NOMO-1 treated with DMSO at 0.1 percent for 48 hours (cell line): Measurements from ENCODE around the gene ORAI3.
A peak's percentile ranks its signal among the peaks of the same experiment; 100 is the strongest.

Source experiments
- DNase-seq: peaks from one replicate; lab custom pipeline; 2025; ENCODE audit not compliant: unreplicated experiment; lab: John Stamatoyannopoulos, UW

ORAI3 gene

DNA sequence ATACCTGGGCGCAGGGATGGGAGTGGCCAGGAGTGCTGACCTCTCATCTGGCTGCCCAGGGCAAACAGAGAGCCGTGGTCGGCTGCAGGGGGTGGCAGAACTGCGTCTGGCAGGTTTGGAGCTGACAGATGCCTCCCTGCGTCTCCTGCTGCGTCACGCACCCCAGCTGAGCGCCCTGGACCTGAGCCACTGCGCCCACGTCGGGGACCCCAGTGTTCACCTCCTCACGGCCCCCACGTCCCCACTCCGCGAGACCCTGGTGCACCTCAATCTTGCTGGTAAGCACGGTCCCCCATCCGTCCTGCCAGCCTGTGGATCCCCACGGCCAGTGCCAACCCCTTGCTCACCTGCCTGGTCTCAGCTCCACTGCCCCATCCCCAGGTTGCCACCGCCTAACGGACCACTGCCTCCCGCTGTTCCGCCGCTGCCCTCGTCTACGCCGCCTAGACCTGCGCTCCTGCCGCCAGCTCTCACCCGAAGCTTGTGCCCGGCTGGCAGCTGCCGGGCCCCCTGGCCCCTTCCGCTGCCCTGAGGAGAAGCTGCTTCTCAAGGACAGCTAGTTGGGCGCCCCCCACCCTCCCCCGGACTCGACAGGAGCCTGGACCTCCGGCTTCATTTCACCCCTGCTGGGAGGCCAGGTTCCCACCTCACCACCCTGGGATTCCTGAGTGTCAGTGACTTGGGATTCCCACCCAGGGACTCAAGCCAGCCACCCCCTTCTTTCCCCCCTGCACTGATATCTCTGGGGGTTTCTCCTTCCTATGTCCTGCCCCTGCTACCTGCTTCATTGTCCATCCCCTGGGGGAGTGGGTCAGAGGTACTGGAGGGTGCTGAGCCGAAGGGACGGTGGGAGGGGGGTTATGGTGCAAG is 2.0 kb upstream of the ORAI3 start:
- no peak for DNase-seq

DNA sequence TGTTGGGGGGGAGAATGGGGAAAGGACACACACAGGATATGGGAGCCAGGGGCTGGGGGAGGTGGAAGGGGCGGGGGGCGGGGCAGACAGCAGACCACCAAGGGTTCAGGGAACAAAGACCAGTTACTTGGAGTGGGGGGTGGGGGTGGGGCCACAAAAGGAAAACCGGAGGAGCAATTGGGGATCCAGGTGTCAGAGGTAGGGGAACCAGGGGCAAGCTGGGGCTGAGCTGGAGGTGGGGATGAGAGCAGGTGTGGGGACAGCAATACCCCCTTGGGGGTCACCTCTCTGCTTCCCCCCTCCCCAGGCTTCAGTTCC is 1.4 kb upstream of the ORAI3 start:
- no peak for DNase-seq

DNA sequence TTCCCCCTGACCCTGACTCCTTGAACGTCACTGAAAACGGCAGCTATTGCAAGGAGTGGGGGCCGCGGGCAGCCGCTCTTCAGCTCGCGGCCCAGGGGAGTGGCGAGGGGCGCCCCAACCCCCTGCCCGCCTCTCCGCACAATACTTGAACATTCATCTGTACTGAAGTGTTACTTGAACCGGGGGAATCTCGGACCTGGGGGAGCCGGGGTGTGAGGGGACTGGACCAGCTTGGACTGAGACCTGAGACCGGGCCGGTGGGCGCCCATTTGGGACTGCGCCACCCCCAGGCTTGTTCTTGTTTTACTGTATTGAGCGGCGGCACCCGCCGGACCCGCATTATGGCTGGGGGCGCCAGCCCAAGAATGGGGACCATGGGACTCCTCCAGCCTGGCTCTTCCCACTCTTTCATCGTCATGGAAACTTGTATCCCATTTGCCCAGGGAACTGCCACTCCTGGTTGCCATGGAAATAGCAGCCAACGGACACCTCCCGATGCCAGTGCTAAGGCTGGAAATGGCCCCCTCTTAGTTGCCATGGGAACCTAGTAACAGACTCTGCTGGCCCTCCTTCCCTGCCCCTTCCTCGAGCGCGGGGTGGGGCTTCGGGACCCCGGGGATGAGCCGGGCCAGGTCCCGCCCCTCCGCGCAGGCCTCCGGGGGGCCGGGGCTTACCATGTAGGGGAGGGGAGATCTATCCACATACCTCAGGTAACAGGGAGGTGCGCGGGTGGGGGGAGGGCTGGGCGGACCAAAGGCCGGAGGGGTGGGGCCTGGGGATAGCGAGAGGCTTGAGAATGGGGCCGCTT is 805 bp upstream of the ORAI3 start:
- no peak for DNase-seq

DNA sequence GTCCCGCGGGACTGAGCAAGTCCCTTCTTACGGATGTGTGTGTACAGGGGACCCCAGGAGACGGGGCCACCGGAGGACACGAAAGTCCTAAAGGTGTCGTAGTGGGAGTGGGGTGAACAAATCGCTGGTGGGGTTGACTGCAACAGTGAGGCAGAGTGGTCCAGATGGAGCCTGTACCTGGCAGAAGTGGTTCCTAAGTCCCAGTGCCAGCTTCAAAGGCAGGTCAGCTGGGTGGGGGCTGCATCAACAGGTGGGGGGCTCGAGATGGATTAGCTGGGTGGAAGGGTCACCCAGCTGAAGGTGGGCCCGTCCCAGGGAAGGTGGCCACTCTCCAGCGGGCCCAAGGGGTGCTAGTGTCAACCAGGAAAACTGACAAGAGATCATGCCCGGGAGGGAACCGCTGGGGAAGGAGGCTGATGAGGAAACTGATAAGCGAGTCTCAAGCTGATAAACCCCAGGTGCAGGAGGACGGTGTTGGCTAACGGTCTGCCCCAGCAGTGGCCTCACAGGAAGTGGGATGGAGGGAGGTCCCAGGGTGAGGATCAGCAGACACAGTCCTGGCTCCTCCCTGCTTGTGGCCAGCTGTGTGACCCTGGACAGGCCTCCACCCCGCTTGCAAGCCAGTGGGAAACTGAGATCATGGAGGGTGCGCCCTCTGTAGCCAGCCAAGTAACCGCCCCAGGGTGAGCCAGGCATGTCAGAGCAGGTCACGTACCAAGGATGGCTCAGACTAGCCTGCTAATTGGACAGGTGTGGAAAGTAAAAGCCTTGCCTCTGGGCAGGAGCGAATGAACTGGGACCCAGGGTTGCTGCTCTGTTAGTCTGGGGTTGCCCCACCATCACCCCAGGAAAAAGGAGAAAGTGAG is 1.0 kb downstream of the ORAI3 start:
- DNase-seq, result peak; percentile 35

DNA sequence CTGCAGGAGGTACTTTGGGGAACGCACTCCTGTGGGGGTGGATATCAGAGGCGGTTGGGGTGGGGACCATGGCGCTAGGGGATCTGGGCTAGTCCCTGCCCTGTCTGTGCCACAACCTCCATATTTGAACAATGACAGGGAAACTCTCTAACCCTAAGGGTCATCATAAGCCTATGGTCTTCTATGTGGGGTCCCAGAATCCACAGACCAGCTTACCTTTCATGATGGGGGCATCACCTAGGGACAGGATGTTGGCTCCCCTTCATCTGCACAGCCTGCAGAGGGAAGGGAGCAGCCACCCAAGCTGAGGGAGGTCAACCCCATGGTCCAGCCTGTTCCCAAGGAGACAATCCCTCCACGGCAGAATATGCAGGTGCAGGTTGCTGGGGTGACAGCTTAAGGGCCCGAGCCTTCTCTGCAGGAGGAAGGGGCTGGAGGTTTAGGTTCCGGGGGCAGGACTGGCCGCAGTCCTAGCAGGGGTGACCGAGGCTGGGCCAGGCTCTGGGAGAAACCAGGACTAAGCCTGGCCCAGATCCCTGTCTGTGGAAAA is 1.7 kb downstream of the ORAI3 start:
- DNase-seq, result no peak

DNA sequence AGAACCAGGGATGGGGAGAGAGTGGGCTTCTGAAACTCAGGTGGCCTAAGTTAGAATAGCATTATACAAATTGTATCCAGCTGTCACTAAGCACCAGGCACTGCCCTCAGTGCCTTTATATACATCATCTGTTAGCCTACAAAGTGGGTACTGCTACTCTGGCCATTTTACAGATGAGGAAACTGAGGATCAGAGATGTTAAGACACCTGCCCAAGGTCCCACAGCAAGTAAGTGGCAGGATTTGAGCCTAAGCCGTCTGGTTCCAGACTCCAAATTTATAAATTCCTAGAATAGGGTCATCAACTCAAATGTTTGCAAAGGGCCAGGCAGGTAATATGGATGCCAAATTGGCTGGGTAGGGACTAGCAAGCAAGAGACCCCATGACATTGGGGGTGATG is 2.3 kb downstream of the ORAI3 start:
- DNase-seq, result no peak

DNA sequence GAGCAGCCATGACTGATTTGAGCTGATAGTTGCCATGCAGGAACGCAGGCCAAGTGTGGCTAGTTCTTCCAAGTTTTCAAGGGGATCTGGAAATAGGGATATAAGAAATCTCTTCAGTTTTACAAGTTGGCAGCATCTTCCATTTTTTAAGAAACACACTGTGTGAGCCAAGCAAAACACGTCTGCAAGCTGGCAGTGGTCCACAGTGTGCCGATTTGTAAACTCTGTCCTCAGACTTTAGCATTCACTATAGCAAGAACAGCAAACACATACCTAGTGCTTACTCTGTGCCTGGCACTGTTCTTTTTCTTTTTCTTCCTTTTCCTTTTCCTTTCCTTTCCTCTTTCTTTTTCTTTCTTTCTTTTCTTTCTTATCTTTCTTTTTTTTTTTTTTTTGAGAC is 2.9 kb downstream of the ORAI3 start:
- no peak for DNase-seq

DNA sequence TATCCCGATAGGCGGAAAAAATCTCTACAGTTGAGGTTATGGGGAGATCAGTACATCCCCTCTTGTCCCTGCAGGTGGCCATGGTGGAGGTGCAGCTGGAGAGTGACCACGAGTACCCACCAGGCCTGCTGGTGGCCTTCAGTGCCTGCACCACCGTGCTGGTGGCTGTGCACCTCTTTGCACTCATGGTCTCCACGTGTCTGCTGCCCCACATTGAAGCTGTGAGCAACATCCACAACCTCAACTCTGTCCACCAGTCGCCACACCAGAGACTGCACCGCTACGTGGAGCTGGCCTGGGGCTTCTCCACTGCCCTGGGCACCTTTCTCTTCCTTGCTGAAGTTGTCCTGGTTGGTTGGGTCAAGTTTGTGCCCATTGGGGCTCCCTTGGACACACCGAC is 4.2 kb downstream of the ORAI3 start:
- DNase-seq, result no peak

DNA sequence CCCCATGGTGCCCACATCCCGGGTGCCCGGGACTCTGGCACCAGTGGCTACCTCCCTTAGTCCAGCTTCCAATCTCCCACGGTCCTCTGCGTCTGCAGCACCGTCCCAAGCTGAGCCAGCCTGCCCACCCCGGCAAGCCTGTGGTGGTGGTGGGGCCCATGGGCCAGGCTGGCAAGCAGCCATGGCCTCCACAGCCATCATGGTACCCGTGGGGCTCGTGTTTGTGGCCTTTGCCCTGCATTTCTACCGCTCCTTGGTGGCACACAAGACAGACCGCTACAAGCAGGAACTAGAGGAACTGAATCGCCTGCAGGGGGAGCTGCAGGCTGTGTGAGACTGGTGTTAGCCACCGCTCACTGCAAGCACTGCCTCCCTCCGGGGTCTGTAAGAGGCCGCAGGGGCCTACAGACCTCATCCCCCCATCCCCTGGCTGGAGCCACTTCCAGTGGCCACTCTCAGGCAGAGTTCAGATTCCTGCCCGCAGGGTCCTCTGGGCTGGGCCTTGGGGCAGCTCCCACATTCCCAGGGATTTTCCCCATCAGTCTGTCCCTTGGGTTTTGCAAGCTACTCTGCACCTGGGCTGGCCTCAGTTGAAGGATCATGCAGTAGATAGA is 4.8 kb downstream of the ORAI3 start:
- DNase-seq, result peak; percentile 75

DNA sequence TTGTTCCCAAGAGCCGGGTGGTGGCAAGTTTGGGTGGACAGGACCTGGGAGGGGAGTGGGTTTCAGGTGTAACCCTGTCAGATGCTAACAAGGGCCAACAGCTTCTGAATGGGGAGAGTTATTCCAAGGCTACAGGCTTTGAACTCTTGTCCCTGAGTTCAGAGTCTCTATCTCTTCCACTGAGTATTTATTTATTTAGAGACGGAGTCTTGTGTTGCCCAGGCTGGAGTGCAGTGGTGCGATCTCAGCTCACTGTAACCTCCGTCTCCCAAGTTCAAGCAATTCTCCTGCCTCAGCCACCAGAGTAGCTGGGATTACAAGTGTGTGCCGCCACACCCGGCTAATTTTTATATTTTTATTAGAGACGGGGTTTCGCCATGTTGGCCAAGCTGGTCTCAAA is 6.1 kb downstream of the ORAI3 start:
- DNase-seq, result no peak

DNA sequence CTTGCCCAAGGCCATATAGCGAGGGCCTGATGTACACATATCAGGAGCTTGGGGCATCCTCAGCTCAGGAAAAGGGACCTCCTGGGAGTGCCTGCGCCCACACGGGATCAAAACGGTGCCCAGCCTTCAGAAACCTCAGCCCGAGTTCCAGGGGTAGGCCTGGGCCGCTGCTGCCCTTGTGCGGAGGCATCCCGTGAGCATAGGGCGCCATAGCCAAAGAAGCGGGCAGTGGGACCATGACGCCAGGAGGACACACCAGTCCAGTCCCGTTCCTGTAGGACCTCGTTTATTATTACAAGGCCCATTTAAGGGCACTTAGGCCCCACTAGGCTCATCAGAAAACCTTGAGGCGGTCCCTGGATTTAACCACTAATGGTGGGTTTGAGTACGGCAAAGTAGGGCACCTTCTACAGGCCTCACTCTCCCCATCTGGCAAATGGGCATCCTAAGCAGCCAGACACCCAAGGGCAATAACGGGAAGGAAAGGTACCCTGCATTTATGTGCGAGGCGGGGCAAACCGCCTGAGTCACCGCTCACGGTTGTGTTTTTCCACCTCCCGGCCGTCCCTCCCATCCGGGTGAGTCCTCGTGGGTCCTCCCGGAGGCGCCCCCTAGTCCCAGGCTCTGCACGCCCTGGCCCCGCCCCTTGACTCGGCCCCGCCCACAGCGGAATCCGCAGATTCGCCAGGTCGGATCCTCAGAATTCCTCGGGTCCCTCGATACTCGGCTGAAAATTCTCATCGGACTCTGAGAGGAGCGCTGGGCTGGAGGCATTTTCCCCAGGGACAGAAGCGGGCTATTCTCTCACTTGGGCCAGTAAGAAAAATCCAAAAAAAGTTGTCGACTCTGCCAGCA is 8.0 kb downstream of the ORAI3 start:
- peak; percentile 82 for DNase-seq

DNA sequence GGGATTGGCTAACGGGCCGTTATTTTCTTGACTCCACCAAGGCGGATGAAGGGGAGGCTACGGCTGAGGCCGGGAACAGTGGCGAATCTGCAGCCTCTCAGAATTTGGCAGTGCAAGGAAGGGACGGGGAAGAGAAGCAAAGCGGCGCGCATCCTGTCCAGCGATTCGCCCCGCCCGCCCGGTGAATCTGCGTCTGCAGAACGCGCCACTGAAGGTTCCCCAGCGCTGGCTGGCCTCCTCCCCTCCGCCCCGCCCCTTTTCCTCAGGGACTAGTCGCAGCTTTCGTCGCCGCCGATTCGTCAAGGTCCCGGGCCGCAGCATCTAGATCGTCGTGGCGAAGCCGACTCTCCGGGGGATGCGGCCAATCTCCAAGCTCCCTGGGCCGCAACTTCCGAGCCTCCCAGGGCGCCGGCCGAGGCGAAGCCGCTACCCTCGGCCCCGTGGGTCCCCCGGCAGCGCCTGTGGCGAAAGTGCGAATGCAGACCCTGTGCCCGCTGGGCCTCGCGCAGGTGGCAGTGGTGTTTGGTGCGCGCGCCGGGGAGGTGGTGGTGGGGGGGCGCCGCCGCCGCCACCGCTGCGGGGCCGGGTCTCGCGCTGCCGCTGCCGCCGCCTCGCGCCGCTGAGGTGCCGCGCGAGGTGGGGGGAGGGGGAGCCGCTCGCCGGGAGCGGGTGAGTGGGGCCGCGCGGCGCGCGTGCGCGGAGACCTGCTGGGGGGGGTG is 8.7 kb downstream of the ORAI3 start, which contains the start of gene SETD1A:
TSS of gene SETD1A (plus strand) at position 299 of the 719 bp plus-strand sequence. CDS start 978 bp downstream, outside the sequence.
- peak; percentile 96 for DNase-seq

DNA sequence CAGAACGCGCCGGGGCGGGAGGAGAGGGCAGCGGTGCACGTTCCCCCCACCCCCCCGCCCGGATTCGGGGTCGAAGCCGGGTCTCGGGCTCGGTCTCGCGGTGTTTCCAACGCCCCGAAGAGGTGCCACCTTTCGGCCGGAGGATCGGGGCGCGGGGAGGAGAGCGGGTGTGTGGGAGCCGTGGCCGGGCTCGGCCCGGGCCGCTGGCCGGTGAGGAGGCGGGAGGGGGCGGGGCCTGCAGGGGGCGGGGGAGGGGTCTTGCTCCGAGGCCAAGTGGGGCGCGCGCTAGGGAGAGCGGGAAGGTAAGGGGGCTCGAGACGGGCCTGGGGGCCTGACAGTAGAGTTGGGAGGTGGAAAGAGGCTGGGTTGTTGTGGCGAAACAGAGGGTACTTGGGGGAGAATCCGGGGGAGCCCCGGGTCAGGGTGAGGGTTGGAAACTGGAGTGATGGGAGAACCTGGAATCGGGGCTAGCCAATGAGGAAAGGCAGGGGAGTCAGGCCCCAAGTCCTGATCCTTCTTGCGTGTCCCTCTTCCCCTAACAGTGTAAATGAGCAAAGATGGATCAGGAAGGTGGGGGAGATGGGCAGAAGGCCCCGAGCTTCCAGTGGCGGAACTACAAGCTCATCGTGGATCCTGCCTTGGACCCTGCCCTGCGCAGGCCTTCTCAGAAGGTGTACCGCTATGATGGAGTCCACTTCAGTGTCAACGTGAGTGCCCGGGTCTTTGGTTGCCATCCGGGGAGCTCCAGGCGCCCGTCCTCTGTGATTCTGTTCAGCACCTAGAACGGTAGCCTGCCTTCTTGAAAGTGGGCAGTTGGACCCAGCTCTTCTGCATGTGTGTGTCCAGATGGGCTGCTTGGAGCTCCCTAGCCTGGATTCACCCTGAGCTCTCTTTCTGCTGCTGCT is 9.6 kb downstream of the ORAI3 start:
- DNase-seq, result peak; percentile 25

DNA sequence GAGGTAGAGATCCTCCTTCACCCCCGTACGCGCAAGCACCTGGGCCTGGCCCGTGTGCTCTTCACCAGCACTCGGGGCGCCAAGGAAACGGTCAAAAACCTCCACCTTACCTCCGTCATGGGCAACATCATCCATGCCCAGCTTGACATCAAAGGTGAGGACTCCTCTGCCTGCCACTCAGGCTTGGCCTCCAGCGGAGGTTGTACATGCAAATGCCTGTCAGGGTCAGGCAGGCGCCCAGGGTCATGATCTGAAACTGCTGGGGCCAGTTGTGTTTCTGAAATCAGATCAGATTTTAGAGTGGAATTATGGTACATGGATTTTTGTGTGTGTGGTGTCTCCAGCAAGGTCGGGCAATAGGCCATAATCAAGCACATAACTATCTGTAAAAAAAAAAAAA is 12.5 kb downstream of the ORAI3 start:
- no peak for DNase-seq

DNA sequence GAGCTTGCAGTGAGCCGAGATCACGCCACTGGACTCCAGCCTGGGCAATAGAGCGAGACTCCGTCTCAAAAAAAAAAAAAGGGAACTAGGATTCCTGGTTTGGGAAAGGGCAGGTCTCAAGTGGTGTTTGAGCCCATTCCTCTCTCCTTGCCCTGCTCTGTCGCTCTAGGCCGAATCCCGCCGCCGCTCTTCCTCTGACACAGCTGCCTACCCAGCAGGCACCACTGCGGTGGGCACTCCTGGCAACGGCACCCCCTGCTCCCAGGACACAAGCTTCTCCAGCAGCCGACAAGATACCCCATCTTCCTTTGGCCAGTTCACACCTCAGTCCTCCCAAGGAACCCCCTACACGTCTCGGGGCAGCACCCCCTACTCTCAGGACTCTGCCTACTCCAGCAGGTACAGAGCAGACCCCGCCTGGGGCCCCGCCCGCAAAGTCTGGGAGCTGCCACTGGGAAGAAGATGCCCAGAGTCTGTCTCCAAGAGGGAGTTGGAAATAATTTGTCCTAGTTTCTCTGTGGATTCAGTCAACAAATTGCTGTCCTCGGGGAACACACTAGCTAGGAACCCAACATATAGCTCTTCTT is 15.2 kb downstream of the ORAI3 start:
- DNase-seq, result no peak

DNA sequence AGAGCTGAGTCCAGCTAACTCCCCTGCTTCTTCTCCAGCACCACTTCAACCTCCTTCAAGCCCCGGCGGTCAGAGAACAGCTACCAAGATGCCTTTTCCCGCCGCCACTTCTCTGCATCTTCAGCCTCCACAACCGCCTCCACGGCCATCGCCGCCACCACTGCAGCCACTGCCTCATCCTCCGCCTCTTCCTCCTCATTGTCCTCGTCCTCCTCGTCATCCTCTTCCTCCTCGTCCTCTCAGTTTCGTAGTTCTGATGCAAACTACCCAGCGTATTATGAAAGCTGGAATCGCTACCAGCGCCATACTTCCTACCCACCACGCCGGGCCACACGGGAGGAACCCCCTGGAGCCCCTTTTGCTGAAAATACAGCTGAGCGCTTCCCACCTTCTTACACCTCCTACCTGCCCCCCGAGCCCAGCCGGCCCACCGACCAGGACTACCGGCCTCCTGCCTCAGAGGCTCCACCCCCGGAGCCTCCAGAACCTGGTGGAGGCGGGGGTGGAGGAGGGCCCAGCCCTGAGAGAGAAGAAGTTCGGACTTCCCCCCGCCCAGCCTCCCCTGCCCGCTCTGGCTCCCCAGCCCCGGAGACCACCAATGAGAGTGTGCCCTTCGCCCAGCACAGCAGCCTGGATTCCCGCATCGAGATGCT is 15.8 kb downstream of the ORAI3 start:
- DNase-seq, result no peak

DNA sequence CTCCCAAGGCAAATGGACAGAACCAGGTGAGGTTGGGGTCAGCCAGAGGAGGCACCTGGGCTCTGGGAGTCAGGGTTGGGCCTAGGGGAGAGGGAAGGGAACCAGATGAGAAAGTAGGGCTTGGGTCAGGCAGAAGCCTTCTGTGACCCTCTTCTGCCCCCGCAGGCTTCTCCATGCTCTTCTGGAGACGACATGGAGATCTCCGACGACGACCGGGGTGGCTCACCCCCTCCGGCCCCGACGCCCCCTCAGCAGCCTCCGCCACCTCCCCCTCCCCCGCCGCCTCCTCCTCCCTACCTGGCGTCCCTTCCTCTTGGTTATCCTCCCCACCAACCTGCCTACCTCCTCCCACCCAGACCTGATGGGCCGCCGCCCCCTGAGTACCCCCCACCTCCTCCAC is 16.6 kb downstream of the ORAI3 start:
- no peak for DNase-seq
